ENCODE measurements around the gene SPTBN1. TPM values are rescaled to one million over a fixed set of nuclear protein-coding genes. Genes with fewer than 3 reads are reported as not detected.
A peak's percentile ranks its signal among the peaks of the same experiment; 100 is the strongest.

The SPTBN1 gene
- total RNA-seq, 1 experiment from 2014 or later: 204 TPM

DNA sequence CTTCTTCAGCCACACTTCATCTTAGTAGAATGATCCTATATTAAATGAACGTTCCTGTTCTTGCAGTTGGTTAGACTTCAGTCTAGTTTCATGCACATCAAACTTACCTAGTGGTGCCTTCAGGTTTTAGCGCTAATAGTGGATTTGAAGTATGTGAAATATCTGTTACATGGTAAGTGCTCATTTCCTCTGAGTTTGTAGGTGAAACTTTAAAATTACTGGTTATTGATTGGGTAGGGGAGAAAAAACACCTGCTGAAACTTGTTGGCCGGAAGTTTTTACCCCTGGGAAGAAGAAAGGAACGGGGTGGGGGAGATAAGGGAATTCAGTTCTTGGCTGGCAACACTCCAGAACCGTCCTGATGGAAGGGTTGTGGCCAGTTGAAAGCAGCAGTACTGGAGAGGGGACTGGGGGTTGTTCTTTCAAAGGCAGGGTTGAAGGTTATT lies 112.8 kb downstream of the SPTBN1 start (continued):
- TF ChIP-seq, protein P1, sequence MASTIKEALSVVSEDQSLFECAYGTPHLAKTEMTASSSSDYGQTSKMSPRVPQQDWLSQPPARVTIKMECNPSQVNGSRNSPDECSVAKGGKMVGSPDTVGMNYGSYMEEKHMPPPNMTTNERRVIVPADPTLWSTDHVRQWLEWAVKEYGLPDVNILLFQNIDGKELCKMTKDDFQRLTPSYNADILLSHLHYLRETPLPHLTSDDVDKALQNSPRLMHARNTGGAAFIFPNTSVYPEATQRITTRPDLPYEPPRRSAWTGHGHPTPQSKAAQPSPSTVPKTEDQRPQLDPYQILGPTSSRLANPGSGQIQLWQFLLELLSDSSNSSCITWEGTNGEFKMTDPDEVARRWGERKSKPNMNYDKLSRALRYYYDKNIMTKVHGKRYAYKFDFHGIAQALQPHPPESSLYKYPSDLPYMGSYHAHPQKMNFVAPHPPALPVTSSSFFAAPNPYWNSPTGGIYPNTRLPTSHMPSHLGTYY (CRISPR knock-in tag; IDR thresholded peaks at IDR 0.05): no peak
- TF ChIP-seq JAZF1 (CRISPR knock-in tag; IDR thresholded peaks at IDR 0.05): no peak

DNA sequence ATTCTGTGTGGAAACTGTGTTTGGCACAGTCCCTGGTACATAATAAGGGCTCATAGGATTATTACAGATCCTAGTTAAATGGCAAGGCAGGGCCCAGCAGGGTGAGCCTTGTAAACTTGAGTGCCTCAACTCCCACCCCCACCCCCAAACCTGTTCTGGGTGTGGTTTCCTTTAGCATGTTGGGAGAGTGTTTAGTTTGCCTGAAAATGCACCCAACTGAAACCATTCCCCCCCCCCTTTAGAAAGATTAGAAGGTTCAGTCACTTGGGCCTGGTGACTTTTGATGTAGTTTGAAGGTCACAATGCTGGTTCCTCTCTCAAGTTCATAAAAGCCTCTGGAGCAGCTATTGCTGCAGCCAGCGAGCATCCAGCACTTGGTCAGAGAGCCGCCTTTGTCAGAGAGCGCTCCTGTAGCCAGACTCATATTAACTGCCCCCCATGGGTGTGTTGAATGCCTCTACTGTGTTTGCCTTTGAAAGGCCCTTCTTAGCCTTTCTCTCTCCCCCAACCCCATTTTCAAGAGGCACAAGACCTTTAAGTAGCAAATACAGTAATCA lies 113.7 kb downstream of the SPTBN1 start:
- no peak for TF ChIP-seq ZNF671 (CRISPR knock-in tag; IDR thresholded peaks at IDR 0.05)
- TF ChIP-seq, protein P2, sequence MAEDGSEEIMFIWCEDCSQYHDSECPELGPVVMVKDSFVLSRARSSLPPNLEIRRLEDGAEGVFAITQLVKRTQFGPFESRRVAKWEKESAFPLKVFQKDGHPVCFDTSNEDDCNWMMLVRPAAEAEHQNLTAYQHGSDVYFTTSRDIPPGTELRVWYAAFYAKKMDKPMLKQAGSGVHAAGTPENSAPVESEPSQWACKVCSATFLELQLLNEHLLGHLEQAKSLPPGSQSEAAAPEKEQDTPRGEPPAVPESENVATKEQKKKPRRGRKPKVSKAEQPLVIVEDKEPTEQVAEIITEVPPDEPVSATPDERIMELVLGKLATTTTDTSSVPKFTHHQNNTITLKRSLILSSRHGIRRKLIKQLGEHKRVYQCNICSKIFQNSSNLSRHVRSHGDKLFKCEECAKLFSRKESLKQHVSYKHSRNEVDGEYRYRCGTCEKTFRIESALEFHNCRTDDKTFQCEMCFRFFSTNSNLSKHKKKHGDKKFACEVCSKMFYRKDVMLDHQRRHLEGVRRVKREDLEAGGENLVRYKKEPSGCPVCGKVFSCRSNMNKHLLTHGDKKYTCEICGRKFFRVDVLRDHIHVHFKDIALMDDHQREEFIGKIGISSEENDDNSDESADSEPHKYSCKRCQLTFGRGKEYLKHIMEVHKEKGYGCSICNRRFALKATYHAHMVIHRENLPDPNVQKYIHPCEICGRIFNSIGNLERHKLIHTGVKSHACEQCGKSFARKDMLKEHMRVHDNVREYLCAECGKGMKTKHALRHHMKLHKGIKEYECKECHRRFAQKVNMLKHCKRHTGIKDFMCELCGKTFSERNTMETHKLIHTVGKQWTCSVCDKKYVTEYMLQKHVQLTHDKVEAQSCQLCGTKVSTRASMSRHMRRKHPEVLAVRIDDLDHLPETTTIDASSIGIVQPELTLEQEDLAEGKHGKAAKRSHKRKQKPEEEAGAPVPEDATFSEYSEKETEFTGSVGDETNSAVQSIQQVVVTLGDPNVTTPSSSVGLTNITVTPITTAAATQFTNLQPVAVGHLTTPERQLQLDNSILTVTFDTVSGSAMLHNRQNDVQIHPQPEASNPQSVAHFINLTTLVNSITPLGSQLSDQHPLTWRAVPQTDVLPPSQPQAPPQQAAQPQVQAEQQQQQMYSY (CRISPR knock-in tag; IDR thresholded peaks at IDR 0.05): no peak
- no peak for TF ChIP-seq SOX15 (CRISPR knock-in tag; IDR thresholded peaks at IDR 0.05)
- no peak for TF ChIP-seq NFYB (CRISPR knock-in tag; conservative IDR thresholded peaks at IDR 0.05; ENCODE audit: low read depth)
- TF ChIP-seq RELA (CRISPR knock-in tag; IDR thresholded peaks at IDR 0.05; ENCODE audit: borderline replicate concordance): no peak
- TF ChIP-seq IRF2 (CRISPR knock-in tag; IDR thresholded peaks at IDR 0.05; ENCODE audit: borderline replicate concordance, low read depth): no peak
- no peak for TF ChIP-seq FOXP1 (CRISPR knock-in tag; IDR thresholded peaks at IDR 0.05; ENCODE audit: borderline replicate concordance)
- no peak for TF ChIP-seq FOXK1 (CRISPR knock-in tag; IDR thresholded peaks at IDR 0.05)
- TF ChIP-seq TEAD1 (CRISPR knock-in tag; IDR thresholded peaks at IDR 0.05): no peak
- TF ChIP-seq PRRX2 (CRISPR knock-in tag; IDR thresholded peaks at IDR 0.05): no peak
- TF ChIP-seq, protein P3, sequence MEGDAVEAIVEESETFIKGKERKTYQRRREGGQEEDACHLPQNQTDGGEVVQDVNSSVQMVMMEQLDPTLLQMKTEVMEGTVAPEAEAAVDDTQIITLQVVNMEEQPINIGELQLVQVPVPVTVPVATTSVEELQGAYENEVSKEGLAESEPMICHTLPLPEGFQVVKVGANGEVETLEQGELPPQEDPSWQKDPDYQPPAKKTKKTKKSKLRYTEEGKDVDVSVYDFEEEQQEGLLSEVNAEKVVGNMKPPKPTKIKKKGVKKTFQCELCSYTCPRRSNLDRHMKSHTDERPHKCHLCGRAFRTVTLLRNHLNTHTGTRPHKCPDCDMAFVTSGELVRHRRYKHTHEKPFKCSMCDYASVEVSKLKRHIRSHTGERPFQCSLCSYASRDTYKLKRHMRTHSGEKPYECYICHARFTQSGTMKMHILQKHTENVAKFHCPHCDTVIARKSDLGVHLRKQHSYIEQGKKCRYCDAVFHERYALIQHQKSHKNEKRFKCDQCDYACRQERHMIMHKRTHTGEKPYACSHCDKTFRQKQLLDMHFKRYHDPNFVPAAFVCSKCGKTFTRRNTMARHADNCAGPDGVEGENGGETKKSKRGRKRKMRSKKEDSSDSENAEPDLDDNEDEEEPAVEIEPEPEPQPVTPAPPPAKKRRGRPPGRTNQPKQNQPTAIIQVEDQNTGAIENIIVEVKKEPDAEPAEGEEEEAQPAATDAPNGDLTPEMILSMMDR (IDR thresholded peaks at IDR 0.05): no peak
- TF ChIP-seq, protein P4, sequence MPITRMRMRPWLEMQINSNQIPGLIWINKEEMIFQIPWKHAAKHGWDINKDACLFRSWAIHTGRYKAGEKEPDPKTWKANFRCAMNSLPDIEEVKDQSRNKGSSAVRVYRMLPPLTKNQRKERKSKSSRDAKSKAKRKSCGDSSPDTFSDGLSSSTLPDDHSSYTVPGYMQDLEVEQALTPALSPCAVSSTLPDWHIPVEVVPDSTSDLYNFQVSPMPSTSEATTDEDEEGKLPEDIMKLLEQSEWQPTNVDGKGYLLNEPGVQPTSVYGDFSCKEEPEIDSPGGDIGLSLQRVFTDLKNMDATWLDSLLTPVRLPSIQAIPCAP (CRISPR knock-in tag; IDR thresholded peaks at IDR 0.05): no peak
- TF ChIP-seq, protein P5, sequence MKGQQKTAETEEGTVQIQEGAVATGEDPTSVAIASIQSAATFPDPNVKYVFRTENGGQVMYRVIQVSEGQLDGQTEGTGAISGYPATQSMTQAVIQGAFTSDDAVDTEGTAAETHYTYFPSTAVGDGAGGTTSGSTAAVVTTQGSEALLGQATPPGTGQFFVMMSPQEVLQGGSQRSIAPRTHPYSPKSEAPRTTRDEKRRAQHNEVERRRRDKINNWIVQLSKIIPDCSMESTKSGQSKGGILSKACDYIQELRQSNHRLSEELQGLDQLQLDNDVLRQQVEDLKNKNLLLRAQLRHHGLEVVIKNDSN (CRISPR knock-in tag; IDR thresholded peaks at IDR 0.05): no peak
- peak overlapping the region; percentile 80 for H3K27ac Mint-ChIP-seq
- H3K4me1 Mint-ChIP-seq: peaks cover 77% of the 10 kb centered on the region
- ChIA-PET POLR2A (no interaction called here), CTCF (interaction anchor here (0.6 to 1.0 kb wide), 3 partner anchors 11 to 270 kb away, joined by 3 to 4 read pairs (median 4); no protein-coding TSS in a partner anchor)
- peak; percentile 71 for ATAC-seq
- H3K4me3 Mint-ChIP-seq: peak overlapping the region; percentile 31
- no peak for DNase-seq (ENCODE audit: low spot score)
- H3K36me3 Mint-ChIP-seq: peaks cover 8% of the 10 kb centered on the region
- H3K27me3 Mint-ChIP-seq (ENCODE audit: low read depth): no peaks in the 10 kb centered on the region
- peaks cover 8% of the 10 kb centered on the region for H3K9me3 Mint-ChIP-seq

All from WTC11 (cell line).